Chondrocyte (in vitro differentiated cells): ENCODE measurements around the gene TSGA10. TPM values are rescaled to one million over a fixed set of nuclear protein-coding genes. Genes with fewer than 3 reads are reported as not detected.

Source experiments
- DNase-seq: peaks from one replicate; pipeline ENCODE4 v3.0.0; 2021; ENCODE audit warnings: mixed read lengths, low spot score
- H3K27ac Mint-ChIP-seq: one replicate; pipeline ENCODE4 v1.8.0; 2021; ENCODE audit warnings: mild to moderate bottlenecking, moderate library complexity, mixed read lengths; ENCODE audit not compliant: unreplicated experiment
- H3K27me3 Mint-ChIP-seq: 2 replicates; pipeline ENCODE4 v1.8.0; 2021; ENCODE audit warnings: low read depth, mixed read lengths
- H3K36me3 Mint-ChIP-seq: 2 replicates; pipeline ENCODE4 v1.8.0; 2021; ENCODE audit warnings: low read depth, mixed read lengths
- H3K4me1 Mint-ChIP-seq: 2 replicates; pipeline ENCODE4 v1.8.0; 2021; ENCODE audit warnings: low read depth, mild to moderate bottlenecking, mixed read lengths
- H3K4me3 Mint-ChIP-seq: one replicate; pipeline ENCODE4 v1.8.0; 2021; ENCODE audit warnings: mild to moderate bottlenecking, moderate library complexity, mixed read lengths; ENCODE audit not compliant: unreplicated experiment
- H3K9me3 Mint-ChIP-seq: 2 replicates; pipeline ENCODE4 v1.8.0; 2021; ENCODE audit warnings: low read depth, mixed read lengths
- CTCF ChIP-seq: fragments of 200-600 bp; sonication (generic); IDR thresholded peaks from 2 replicates; pipeline ENCODE4 v1.5.0; 2021; ENCODE audit warnings: antibody characterized with exemption, mild to moderate bottlenecking, moderate library complexity
- total RNA-seq: library from RNA; stranded (reverse); gene quantifications from 3 replicates; pipeline ENCODE4 v1.2.1, GENCODE V29; 2021

Gene TSGA10
- total RNA-seq, 1 donor from 2014 or later: 2.3 TPM

- peaks cover 15% of the 10 kb centered on the region for H3K4me1 Mint-ChIP-seq
Measured at GRCh38 chr2:99159594-99159993, 4.9 kb upstream of the TSGA10 start.

GRCh38 chr2:99158599-99158998 is 3.9 kb upstream of the TSGA10 start:
- H3K4me3 Mint-ChIP-seq: no peak overlapping the region
- H3K27ac Mint-ChIP-seq: no peak overlapping the region
- H3K27me3 Mint-ChIP-seq: no peaks in the 10 kb centered on the region
- DNase-seq: no peak
- peaks cover 3% of the 10 kb centered on the region for H3K36me3 Mint-ChIP-seq
- peaks cover 23% of the 10 kb centered on the region for H3K4me1 Mint-ChIP-seq
- H3K9me3 Mint-ChIP-seq: no peaks in the 10 kb centered on the region
- no peak for TF ChIP-seq CTCF

More at GRCh38 chr2:99159594-99159993, 4.9 kb upstream of the TSGA10 start:
- TF ChIP-seq CTCF: no peak
- DNase-seq: no peak
- H3K4me3 Mint-ChIP-seq: no peak overlapping the region
- no peaks in the 10 kb centered on the region for H3K27me3 Mint-ChIP-seq
- H3K9me3 Mint-ChIP-seq: no peaks in the 10 kb centered on the region
- H3K36me3 Mint-ChIP-seq: peaks cover 3% of the 10 kb centered on the region
- H3K27ac Mint-ChIP-seq: no peak overlapping the region

- Mint-ChIP-seq H3K36me3 (peaks cover 3% of the 10 kb centered on the region), H3K4me1 (peaks cover 23% of the 10 kb centered on the region), H3K9me3 (no peaks in the 10 kb centered on the region), H3K27me3 (no peaks in the 10 kb centered on the region), H3K4me3 (no peak overlapping the region), H3K27ac (no peak overlapping the region)
- no peak for DNase-seq
- no peak for TF ChIP-seq CTCF
Measured at GRCh38 chr2:99156891-99157290, 2.1 kb upstream of the TSGA10 start.

- Mint-ChIP-seq H3K9me3 (no peaks in the 10 kb centered on the region), H3K4me1 (peaks cover 23% of the 10 kb centered on the region), H3K27ac (peak overlapping the region; percentile 85), H3K36me3 (peaks cover 3% of the 10 kb centered on the region), H3K27me3 (no peaks in the 10 kb centered on the region), H3K4me3 (peak overlapping the region; percentile 93)
- TF ChIP-seq CTCF: no peak
- DNase-seq: no peak
Measured at GRCh38 chr2:99153921-99154604, 679 bp downstream of the TSGA10 start.

GRCh38 chr2:99152199-99152895 is 2.4 kb downstream of the TSGA10 start:
- Mint-ChIP-seq H3K36me3 (peaks cover 3% of the 10 kb centered on the region), H3K4me3 (no peak overlapping the region), H3K27me3 (no peaks in the 10 kb centered on the region), H3K4me1 (peaks cover 23% of the 10 kb centered on the region), H3K9me3 (no peaks in the 10 kb centered on the region), H3K27ac (no peak overlapping the region)
- no peak for TF ChIP-seq CTCF
- no peak for DNase-seq
